Ovary (tissue), 9 donors: ENCODE data around the gene ITGAD. TPM values are rescaled to one million over a fixed set of nuclear protein-coding genes. Genes with fewer than 3 reads are reported as not detected.

Experiments
- DNase-seq, 5 donors: peaks; one replicate each; pipeline ENCODE4 v3.0.0-alpha.2; 2019 to 2020
- H3K27ac ChIP-seq, 2 donors: fragments of 200-600 bp; one replicate each; pipeline versions ENCODE4 v1.5.1 to v1.8.0; 2019 to 2022
- H3K27me3 ChIP-seq: fragments of 200-600 bp; one replicate; pipeline ENCODE4 v1.8.0; 2022
- H3K36me3 ChIP-seq: fragments of 200-600 bp; sonication (generic); one replicate; pipeline ENCODE4 v1.5.1; 2019
- H3K4me1 ChIP-seq: one replicate; pipeline ENCODE4 v1.8.1; 2013; ENCODE audit warnings: mild to moderate bottlenecking, moderate library complexity; ENCODE audit not compliant: insufficient read depth
- H3K4me3 ChIP-seq: fragments of 200-600 bp; sonication (generic); one replicate; pipeline ENCODE4 v1.5.1; 2017
- H3K9me3 ChIP-seq, 2 donors: fragments of 200-600 bp in 1 of 2; sonication (generic) in 1 of 2; one replicate each; pipeline versions ENCODE4 v1.5.1 to v1.8.1; 2013 to 2019; ENCODE audit warnings: mild to moderate bottlenecking in 1 of 2, moderate library complexity in 1 of 2
- CTCF ChIP-seq, 3 donors: fragments of 450-650 bp in 2 of 3; fragments of 200-600 bp in 1 of 3; IDR thresholded peaks; one replicate each; pipeline versions ENCODE4 v1.5.1 to v1.8.0; 2016 to 2022; ENCODE audit warnings: antibody characterized with exemption in 3 of 3, mild to moderate bottlenecking in 1 of 3
- EP300 ChIP-seq: sonication (generic); formaldehyde crosslinking; IDR thresholded peaks from one replicate; pipeline ENCODE4 v1.6.1; 2017; ENCODE audit warnings: antibody characterized with exemption
- POLR2A ChIP-seq: fragments of 450-650 bp; IDR thresholded peaks from one replicate; pipeline ENCODE4 v1.6.1; 2017; ENCODE audit warnings: antibody characterized with exemption, mild to moderate bottlenecking, moderate library complexity
- WGBS, 3 donors: extraction: QIAGEN DNeasy Blood & Tissue Kit in 1 of 3; methylation state at CpG; one replicate each; pipeline versions ENCODE4 v1.1.5 to v1.1.7; 2013 to 2017; 5-methylcytosine and 5-hydroxymethylcytosine counted together
- intact Hi-C, 4 donors: fragments of 100-400 bp; cut with DNase I; formaldehyde crosslinking; loops; one replicate each; pipeline versions ENCODE4 v1.11.0 to v1.15.1; 2022 to 2023
- polyA plus RNA-seq, 2 donors: library from polyadenylated mRNA; stranded (reverse); fragments of 200-250 nt in 1 of 2; fragments of 350-450 nt in 1 of 2; fragmentation: Illumina TruSeq in 1 of 2; extraction: RNeasy Lipid Tissue Mini Kit (QIAGEN cat#74804) in 1 of 2; gene quantifications; one replicate each; pipeline ENCODE4 v1.2.3, GENCODE V29; 2013 to 2014
- total RNA-seq, 7 donors: library from RNA; depleted of rRNA in 2 of 7; stranded (reverse); fragments of >200 nt in 2 of 7; fragmentation: NEBNext Ultra II Directional in 3 of 7; extraction: Animal tissue kit (Norgen Biotek cat#: 25700) in 3 of 7; gene quantifications; one replicate each; pipeline versions ENCODE4 v1.1.0 to v1.2.4, GENCODE V29; 2016 to 2023
- donor health status: DM: no; HTN: no; CAD: no; lungs with moderate emphysema.
- donor health status: DM: no; HTN: no; CAD: no.
- donor health status: Bipolar disorder and iron deficiency.
- donor health status: DM: yes; HTN: yes; CAD: no.
- donor health status: DM: no; HTN: no; CAD: no.
- donor health status: DM: yes; HTN: yes; CAD: no.

ITGAD gene
- total and polyA plus RNA-seq, 9 donors, result 0.05 to 2.7 (median 0.13) TPM; not detected in 5

- no peaks in the 10 kb centered on the region for H3K27me3 ChIP-seq
- TF ChIP-seq POLR2A (no peak), EP300 (no peak), CTCF (IDR thresholded peaks at IDR 0.05) (no peak)
- no peak for DNase-seq
- no peaks in the 10 kb centered on the region for H3K4me1 ChIP-seq
- intact Hi-C loops, result no loop called here
- WGBS, 3 donors, result 51 to 60% (median 52%) methylated on average over 6 of the region's 6 CpGs
- H3K36me3 ChIP-seq, result no peaks in the 10 kb centered on the region
- H3K9me3 ChIP-seq, result no peaks in the 10 kb centered on the region
- no peak overlapping the region for H3K27ac ChIP-seq
- H3K4me3 ChIP-seq, result no peak overlapping the region
Measured at GRCh38 chr16:31386157-31386984, 6.8 kb upstream of the ITGAD start.

GRCh38 chr16:31388535-31388934 lies 4.6 kb upstream of the ITGAD start:
- Histone ChIP-seq H3K27me3 (no peaks in the 10 kb centered on the region), H3K36me3 (no peaks in the 10 kb centered on the region), H3K4me1 (no peaks in the 10 kb centered on the region), H3K27ac (no peak overlapping the region), H3K4me3 (no peak overlapping the region), H3K9me3 (no peaks in the 10 kb centered on the region)
- TF ChIP-seq EP300, result no peak
- no peak for TF ChIP-seq POLR2A
- TF ChIP-seq CTCF (IDR thresholded peaks at IDR 0.05), result no peak
- DNase-seq, result no peak
- intact Hi-C loops, result no loop called here
- 42 to 48% (median 47%) methylated on average over 2 of the region's 2 CpGs for WGBS, 3 donors

GRCh38 chr16:31390504-31391041 lies 2.6 kb upstream of the ITGAD start:
- Histone ChIP-seq H3K9me3 (no peaks in the 10 kb centered on the region), H3K36me3 (no peaks in the 10 kb centered on the region), H3K4me3 (no peak overlapping the region), H3K27me3 (no peaks in the 10 kb centered on the region), H3K27ac (no peak overlapping the region), H3K4me1 (no peaks in the 10 kb centered on the region)
- WGBS, 3 donors, result 21 to 37% (median 23%) methylated on average over 6 of the region's 6 CpGs
- no peak for TF ChIP-seq EP300
- TF ChIP-seq CTCF (IDR thresholded peaks at IDR 0.05), result no peak
- no peak for TF ChIP-seq POLR2A
- intact Hi-C loops, result no loop called here
- DNase-seq, result no peak

GRCh38 chr16:31395647-31396046 lies 2.5 kb downstream of the ITGAD start:
- TF ChIP-seq CTCF (IDR thresholded peaks at IDR 0.05) (no peak), POLR2A (no peak), EP300 (no peak)
- DNase-seq, result no peak

More at GRCh38 chr16:31395647-31396046, 2.5 kb downstream of the ITGAD start:
- Histone ChIP-seq H3K36me3 (no peaks in the 10 kb centered on the region), H3K9me3 (no peaks in the 10 kb centered on the region), H3K4me1 (no peaks in the 10 kb centered on the region), H3K27me3 (no peaks in the 10 kb centered on the region), H3K27ac (no peak overlapping the region), H3K4me3 (no peak overlapping the region)
- 69 to 71% (median 69%) methylated on average over 6 of the region's 6 CpGs for whole genome bisulfite sequencing, 3 donors
- intact Hi-C loops, result no loop called here
